GM12872 (cell line): ENCODE measurements around the gene MB.

ENCODE experiments used
- CTCF ChIP-seq: IDR thresholded peaks from 3 replicates; pipeline ENCODE4 v1.5.1; 2011; ENCODE audit warnings: low read depth, mild to moderate bottlenecking, low read length, moderate library complexity; ENCODE audit not compliant: insufficient read depth

MB gene

DNA sequence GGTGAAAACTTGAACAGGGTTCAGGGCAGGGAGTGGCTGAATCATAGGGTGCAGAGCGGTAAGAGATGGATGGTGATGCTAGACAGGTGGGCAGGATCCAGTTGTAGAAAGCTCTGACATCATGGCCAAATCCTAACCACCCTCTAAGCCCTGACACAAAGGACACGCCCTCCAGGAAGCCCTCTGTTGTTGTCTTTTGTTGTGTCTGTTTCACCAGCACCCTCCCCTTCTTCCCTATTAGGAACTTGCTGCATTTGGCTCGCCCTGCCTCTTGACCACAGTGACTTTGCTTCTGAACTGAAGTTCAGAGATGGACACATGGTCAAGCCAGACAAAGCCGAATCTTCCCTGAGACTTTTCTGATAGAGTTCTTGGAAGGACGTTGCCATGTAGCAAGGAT lies 16.9 kb upstream of the MB start:
- TF ChIP-seq CTCF, result no peak

GRCh38 chr22:35633520-35633919 lies 16.4 kb upstream of the MB start:
- TF ChIP-seq CTCF, result no peak

DNA sequence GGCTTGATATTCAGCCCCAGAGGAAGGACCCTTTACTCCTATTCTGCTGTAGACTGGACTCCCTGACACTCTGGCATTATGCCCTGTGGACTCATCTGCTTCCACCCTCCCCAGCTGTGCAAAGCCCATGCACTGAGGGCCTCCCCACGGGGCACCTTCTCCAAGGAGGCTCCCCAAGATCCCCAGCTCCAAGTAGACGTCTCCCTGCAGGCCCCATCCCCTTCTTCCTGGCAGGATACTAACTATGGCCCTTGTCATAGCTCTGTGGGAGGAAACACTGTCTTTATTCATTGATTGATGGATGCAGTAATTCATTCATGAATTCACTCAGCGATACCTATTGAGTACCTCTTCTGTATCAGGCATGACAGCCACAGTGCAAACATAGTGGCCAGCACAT lies 15.8 kb upstream of the MB start:
- no peak for TF ChIP-seq CTCF

DNA sequence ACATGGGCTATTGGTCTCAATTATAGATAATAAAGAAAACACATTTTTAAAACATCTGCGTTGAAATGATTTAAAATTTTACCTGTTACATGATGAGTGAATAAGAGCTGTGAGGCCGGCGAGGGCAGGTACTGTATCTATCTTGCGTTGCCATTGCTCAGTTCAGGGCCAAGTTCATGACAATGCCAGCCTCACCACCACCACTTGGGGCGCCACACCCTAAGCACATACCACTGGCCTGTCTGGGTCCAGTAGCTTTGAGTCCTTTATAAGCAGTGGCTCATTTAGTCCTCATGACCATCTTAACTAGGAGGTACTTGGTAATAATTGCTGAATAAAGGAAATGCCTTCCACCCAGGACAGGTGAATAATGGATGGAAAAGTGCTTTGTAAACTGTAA lies 14.5 kb upstream of the MB start:
- peak; percentile 88 for TF ChIP-seq CTCF

DNA sequence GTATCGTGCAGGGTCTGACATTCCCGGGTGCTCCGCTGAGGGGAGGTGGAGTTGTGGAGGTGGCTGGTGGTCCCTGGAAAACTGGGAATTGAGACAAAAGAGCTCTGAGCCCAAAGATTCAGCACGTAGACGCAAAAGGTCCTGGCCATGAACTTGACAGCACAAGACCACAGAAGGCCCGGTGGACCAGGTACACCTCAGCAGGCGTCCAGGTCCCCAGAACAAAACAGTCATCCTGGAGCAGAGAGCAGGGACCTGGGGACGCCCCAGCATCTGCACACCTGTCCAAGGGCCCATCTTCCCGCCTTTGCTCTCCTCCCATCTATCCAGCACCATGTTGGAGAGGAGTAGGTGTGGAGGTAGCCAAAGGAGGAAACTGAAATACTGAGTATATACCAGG lies 13.8 kb upstream of the MB start:
- no peak for TF ChIP-seq CTCF

DNA sequence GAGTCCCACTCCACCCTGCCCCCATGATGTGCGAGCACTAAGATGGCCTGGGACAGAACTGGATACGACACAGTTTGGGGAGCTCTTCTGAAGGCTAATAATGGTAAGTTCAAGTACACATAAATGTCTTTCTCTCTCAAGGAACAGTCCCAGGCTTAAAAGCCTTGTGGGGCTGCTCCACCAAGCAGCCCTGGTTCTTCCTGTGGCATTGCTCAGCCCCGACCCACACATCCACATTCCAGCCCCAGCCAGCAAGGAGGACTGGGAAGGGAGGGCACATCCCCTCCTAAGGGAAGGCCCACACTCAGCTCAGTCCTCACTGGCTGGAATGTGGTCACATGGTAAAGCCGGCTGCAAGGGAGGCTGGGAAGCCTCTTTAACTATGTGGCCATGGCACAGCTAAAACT lies 13.3 kb upstream of the MB start:
- TF ChIP-seq CTCF, result no peak

GRCh38 chr22:35629406-35630216 lies 12.5 kb upstream of the MB start:
- TF ChIP-seq CTCF, result no peak

DNA sequence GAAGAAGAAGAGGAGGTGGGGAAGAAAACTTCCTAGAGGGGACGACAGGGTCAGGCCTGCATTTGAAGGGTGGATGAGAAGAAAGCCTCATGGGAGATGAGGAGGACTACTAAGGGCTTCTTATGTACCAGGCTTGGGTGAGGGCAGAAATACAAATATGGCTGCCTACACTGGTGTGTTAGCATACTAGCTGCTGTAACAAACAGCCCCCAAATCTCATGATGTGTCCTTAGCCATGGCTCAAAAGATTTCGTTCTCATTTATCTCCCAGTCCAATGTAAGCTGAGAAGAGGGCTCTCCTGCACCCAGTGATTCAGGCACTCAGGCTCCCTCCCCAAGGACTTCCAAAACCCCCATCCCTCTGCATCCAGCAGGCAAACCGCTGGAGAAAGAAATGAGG lies 11.6 kb upstream of the MB start:
- no peak for TF ChIP-seq CTCF
